GM18951 (cell line): ENCODE measurements around the gene PAN3.

Experiments used
- POLR2A ChIP-seq: IDR thresholded peaks from 4 replicates; pipeline ENCODE4 v1.6.1; 2011; ENCODE audit warnings: mild to moderate bottlenecking; ENCODE audit not compliant: insufficient read length, insufficient read depth; ENCODE audit errors: extremely low read depth
- in situ Hi-C: fragments of 300-500 bp; cut with MboI; formaldehyde crosslinking; loops from one replicate; pipeline ENCODE4 v1.12.0; 2022; ENCODE audit warnings: low sequenced_read_pairs, mixed read lengths, inconsistent platforms; ENCODE audit not compliant: unreplicated experiment

The PAN3 gene

GRCh38 chr13:28333204-28333881, 195.0 kb downstream of the PAN3 start:
- TF ChIP-seq POLR2A = no peak
- in situ Hi-C loops = no loop called here

- in situ Hi-C loops = no loop called here
- no peak for TF ChIP-seq POLR2A
Measured at GRCh38 chr13:28336193-28336657, 197.9 kb downstream of the PAN3 start.

- TF ChIP-seq POLR2A = no peak
- in situ Hi-C loops = no loop called here
Measured at GRCh38 chr13:28337166-28338005, 199.0 kb downstream of the PAN3 start.

- in situ Hi-C loops = no loop called here
- no peak for TF ChIP-seq POLR2A
Measured at GRCh38 chr13:28338006-28338574, 199.7 kb downstream of the PAN3 start.

- no peak for TF ChIP-seq POLR2A
- in situ Hi-C loops = no loop called here
Measured at GRCh38 chr13:28338742-28339141, 200.4 kb downstream of the PAN3 start.

GRCh38 chr13:28339419-28339818, 201.1 kb downstream of the PAN3 start:
- TF ChIP-seq POLR2A = no peak
- in situ Hi-C loops = no loop called here

GRCh38 chr13:28340272-28340793, 202.0 kb downstream of the PAN3 start:
- no peak for TF ChIP-seq POLR2A
- in situ Hi-C loops = no loop called here

GRCh38 chr13:28342251-28342650, 203.9 kb downstream of the PAN3 start:
- no peak for TF ChIP-seq POLR2A
- in situ Hi-C loops = no loop called here

- in situ Hi-C loops = no loop called here
Measured at GRCh38 chr13:28344163-28344562, 205.8 kb downstream of the PAN3 start.

More at GRCh38 chr13:28344163-28344562, 205.8 kb downstream of the PAN3 start:
- no peak for TF ChIP-seq POLR2A
